ENCODE data around the gene PMFBP1. TPM values are rescaled to one million over a fixed set of nuclear protein-coding genes. Genes with fewer than 3 reads are reported as not detected.
"Not testable (repeated sequence)": the region's sequence is repeated elsewhere in the genome, so short reads cannot be mapped to it uniquely, and the experiment has no call there.

PMFBP1 gene
- polyA plus RNA-seq, 1 donor from 2014 or later, result 1.0 TPM

DNA sequence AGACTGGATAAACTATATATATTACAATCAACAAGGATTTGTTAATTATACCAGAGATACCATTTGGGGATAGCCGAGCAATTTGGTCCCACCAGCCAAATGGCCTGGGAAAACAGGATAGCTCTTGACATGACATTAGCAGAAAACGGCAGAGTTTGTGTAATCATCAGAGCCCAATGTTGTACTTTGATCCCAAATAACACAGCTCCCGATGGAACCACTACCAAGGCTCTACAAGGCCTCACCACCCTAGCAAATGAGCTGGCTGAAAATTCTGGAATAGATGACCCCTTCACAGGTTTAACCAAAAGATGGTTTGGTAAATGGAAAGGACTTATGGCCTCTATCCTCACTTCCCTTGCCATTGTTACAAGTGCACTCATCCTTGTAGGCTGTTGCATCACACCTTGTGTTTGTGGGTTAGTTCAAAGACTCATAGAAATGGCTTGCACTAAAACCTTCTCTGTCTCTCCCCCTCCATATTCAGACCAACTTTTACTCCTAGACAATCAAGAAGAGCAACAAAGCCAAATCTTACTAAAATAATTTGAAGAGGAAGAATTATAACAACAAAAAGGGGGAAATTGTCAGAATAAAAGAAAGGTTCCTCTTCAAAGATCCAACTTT lies 88.1 kb downstream of the PMFBP1 start:
- Histone ChIP-seq H3F3A (ENCODE audit: insufficient read depth, low read length, poor library complexity, severe bottlenecking) (no peaks in the 10 kb centered on the region), H3K9ac (ENCODE audit: low read length) (no peak overlapping the region), H3K4me3 (ENCODE audit: low read length) (no peak overlapping the region), H3K9me2 (ENCODE audit: insufficient read depth, low read length) (no peaks in the 10 kb centered on the region), H3K27me3 (ENCODE audit: insufficient read depth, low read depth, low read length) (no peaks in the 10 kb centered on the region), H2AFZ (ENCODE audit: low read depth, low read length) (no peak overlapping the region), H3K36me3 (ENCODE audit: insufficient read depth, low read length) (no peaks in the 10 kb centered on the region), H3K4me2 (ENCODE audit: low read length) (no peak overlapping the region), H3K79me2 (replicated peaks; ENCODE audit: insufficient read depth, low read length) (no peaks in the 10 kb centered on the region), H3K27ac (ENCODE audit: low read length) (no peak overlapping the region), H3K9me3 (ENCODE audit: low read length) (no peaks in the 10 kb centered on the region), H4K20me1 (ENCODE audit: insufficient read depth) (no peaks in the 10 kb centered on the region)
- TF ChIP-seq, protein P1, sequence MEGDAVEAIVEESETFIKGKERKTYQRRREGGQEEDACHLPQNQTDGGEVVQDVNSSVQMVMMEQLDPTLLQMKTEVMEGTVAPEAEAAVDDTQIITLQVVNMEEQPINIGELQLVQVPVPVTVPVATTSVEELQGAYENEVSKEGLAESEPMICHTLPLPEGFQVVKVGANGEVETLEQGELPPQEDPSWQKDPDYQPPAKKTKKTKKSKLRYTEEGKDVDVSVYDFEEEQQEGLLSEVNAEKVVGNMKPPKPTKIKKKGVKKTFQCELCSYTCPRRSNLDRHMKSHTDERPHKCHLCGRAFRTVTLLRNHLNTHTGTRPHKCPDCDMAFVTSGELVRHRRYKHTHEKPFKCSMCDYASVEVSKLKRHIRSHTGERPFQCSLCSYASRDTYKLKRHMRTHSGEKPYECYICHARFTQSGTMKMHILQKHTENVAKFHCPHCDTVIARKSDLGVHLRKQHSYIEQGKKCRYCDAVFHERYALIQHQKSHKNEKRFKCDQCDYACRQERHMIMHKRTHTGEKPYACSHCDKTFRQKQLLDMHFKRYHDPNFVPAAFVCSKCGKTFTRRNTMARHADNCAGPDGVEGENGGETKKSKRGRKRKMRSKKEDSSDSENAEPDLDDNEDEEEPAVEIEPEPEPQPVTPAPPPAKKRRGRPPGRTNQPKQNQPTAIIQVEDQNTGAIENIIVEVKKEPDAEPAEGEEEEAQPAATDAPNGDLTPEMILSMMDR (IDR thresholded peaks at IDR 0.05; ENCODE audit: poor library complexity, severe bottlenecking), result no peak
- TF ChIP-seq EZH2 (IDR thresholded peaks at IDR 0.05; ENCODE audit: borderline replicate concordance, insufficient read depth, low read length, poor library complexity, severe bottlenecking) (no peak), EP300 (conservative IDR thresholded peaks at IDR 0.05; ENCODE audit: poor library complexity, severe bottlenecking) (no peak), RAD21 (conservative IDR thresholded peaks at IDR 0.05) (no peak), MXI1 (conservative IDR thresholded peaks at IDR 0.05; ENCODE audit: poor library complexity, severe bottlenecking) (no peak), POLR2AphosphoS5 (IDR thresholded peaks at IDR 0.05) (no peak), SMC3 (conservative IDR thresholded peaks at IDR 0.05; ENCODE audit: poor library complexity) (no peak), TAF1 (IDR thresholded peaks at IDR 0.05; ENCODE audit: low read depth) (no peak)
- TF ChIP-seq, protein P2, sequence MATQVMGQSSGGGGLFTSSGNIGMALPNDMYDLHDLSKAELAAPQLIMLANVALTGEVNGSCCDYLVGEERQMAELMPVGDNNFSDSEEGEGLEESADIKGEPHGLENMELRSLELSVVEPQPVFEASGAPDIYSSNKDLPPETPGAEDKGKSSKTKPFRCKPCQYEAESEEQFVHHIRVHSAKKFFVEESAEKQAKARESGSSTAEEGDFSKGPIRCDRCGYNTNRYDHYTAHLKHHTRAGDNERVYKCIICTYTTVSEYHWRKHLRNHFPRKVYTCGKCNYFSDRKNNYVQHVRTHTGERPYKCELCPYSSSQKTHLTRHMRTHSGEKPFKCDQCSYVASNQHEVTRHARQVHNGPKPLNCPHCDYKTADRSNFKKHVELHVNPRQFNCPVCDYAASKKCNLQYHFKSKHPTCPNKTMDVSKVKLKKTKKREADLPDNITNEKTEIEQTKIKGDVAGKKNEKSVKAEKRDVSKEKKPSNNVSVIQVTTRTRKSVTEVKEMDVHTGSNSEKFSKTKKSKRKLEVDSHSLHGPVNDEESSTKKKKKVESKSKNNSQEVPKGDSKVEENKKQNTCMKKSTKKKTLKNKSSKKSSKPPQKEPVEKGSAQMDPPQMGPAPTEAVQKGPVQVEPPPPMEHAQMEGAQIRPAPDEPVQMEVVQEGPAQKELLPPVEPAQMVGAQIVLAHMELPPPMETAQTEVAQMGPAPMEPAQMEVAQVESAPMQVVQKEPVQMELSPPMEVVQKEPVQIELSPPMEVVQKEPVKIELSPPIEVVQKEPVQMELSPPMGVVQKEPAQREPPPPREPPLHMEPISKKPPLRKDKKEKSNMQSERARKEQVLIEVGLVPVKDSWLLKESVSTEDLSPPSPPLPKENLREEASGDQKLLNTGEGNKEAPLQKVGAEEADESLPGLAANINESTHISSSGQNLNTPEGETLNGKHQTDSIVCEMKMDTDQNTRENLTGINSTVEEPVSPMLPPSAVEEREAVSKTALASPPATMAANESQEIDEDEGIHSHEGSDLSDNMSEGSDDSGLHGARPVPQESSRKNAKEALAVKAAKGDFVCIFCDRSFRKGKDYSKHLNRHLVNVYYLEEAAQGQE (IDR thresholded peaks at IDR 0.05; ENCODE audit: borderline replicate concordance), result no peak

DNA sequence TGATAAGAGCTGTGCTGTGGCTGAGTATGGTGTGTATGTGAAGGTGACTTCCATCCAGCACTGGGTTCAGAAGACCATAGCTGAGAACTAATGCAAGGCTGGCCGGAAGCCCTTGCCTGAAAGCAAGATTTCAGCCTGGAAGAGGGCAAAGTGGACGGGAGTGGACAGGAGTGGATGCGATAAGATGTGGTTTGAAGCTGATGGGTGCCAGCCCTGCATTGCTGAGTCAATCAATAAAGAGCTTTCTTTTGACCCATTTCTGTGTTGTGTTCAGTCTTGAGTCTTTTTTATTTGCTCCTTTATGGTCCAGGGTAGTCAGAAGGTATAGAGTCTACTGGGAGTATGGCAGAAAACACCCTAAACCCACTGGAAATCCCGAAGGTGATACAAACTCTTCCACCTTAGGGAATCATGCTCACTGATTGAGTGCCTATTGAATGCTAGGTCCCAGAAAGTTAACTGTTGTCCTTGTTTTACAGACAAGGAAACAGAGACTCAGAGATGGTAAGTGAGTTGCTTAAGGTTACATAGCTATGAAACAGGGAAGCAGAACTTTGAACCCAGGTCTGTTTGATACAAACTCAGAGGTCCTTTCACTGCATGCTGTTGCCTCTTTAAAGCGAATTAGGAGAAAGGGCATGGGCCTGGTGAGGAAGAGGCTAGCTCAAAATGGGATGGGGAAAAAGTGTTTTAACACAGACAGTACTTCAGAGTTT lies 94.8 kb downstream of the PMFBP1 start:
- not testable (repeated sequence) for H3K27me3 ChIP-seq (ENCODE audit: insufficient read depth, low read depth, low read length); H3K9ac ChIP-seq (ENCODE audit: low read length); H3K9me3 ChIP-seq (ENCODE audit: low read length); H3K4me3 ChIP-seq (ENCODE audit: low read length); H2AFZ ChIP-seq (ENCODE audit: low read depth, low read length); H3K4me2 ChIP-seq (ENCODE audit: low read length); H3K27ac ChIP-seq (ENCODE audit: low read length); H3K9me2 ChIP-seq (ENCODE audit: insufficient read depth, low read length); H3K36me3 ChIP-seq (ENCODE audit: insufficient read depth, low read length); H3K79me2 ChIP-seq (replicated peaks; ENCODE audit: insufficient read depth, low read length); H3F3A ChIP-seq (ENCODE audit: insufficient read depth, low read length, poor library complexity, severe bottlenecking); H4K20me1 ChIP-seq (ENCODE audit: insufficient read depth)

DNA sequence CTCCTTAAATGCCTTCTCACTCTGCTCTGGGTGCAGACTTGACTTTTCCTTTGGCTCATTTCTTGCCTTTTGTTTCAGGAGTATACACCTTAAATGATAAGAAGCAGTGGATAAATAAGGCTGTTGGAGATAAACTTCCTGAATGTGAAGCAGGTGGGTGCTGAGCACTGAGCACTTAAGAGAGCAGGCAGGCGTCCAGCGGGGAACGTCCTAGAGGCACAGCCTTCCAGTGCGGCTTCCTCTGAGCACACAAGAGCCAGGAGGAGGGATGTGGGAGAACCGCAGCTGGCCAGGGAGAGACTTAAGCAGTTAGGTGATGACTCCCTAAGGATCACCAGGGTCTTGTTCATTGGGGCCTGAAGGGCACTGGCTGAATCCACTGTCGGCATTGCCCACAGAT lies 96.9 kb downstream of the PMFBP1 start:
- not testable (repeated sequence) for H3F3A ChIP-seq (ENCODE audit: insufficient read depth, low read length, poor library complexity, severe bottlenecking); H3K27me3 ChIP-seq (ENCODE audit: insufficient read depth, low read depth, low read length); H3K9me3 ChIP-seq (ENCODE audit: low read length); H3K36me3 ChIP-seq (ENCODE audit: insufficient read depth, low read length); H3K4me3 ChIP-seq (ENCODE audit: low read length); H2AFZ ChIP-seq (ENCODE audit: low read depth, low read length); H3K79me2 ChIP-seq (replicated peaks; ENCODE audit: insufficient read depth, low read length); H3K9ac ChIP-seq (ENCODE audit: low read length); H4K20me1 ChIP-seq (ENCODE audit: insufficient read depth); H3K9me2 ChIP-seq (ENCODE audit: insufficient read depth, low read length); H3K27ac ChIP-seq (ENCODE audit: low read length); H3K4me2 ChIP-seq (ENCODE audit: low read length)
